ENCODE results near the gene TSPAN18. TPM values are rescaled to one million over a fixed set of nuclear protein-coding genes. Genes with fewer than 3 reads are reported as not detected.

TSPAN18 gene
- total and polyA plus RNA-seq, 2 donors from 2014 or later, result 13.8 to 38.1 TPM

DNA sequence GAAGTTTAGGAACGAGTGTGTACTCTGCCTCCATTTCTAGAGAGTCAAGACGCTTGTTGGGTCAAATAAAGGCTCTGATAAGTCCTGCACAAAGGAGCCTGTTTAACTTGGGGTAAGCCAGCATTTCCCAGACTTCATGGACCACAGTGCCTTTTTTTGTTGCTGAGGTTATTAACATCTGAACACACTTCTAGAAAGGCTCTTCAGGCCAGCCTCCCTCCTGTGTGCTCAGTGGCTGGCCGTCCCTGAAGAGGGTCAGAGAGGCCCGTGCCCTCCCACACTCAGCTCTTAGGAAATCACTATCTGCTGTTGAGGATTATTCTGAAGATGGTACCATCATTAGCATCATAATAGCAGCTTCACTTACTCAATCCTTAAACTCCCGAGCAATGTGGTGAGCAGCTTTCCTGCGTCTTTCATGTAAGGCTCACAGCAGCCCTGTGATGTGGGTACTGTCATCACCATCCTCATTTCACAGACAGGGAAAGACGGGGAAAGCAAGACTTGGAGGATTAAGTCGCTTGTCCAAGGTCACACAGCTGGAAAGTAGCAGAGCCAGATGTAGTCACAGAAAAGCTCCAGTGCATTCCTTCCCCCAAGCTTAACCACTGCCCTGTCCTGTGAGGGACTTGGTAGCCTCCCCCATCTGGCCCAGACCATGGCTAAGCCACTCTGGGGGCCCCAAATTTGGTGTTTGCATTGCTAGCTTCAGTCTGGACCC is 71.3 kb downstream of the TSPAN18 start:
- Histone ChIP-seq H3K4me3 (ENCODE audit: low read length in 3 of 3) (no peak overlapping the region), H3K27me3 (ENCODE audit: control insufficient read depth, insufficient read depth, low read length) (no peaks in the 10 kb centered on the region), H3K9ac (ENCODE audit: low read length in 3 of 3) (no peak overlapping the region), H3K4me1 (ENCODE audit: control insufficient read depth in 2 of 3, insufficient read depth in 2 of 3, low read depth in 1 of 3, low read length in 3 of 3) (no peaks in the 10 kb centered on the region), H3K36me3 (ENCODE audit: control insufficient read depth in 2 of 3, insufficient read depth in 3 of 3, low read length in 3 of 3) (no peaks in the 10 kb centered on the region), H3K9me3 (ENCODE audit: control insufficient read depth in 2 of 3, insufficient read depth in 1 of 3, low read length in 3 of 3) (no peaks in the 10 kb centered on the region), H3K27ac (ENCODE audit: low read depth in 2 of 2, low read length in 2 of 2) (no peak overlapping the region)
- intact Hi-C loops (cut with DNase I), result no loop called here
- FAIRE-seq (no peak), DNase-seq (peak in 2 of 5 donors; percentile 19 to 71)
- TF ChIP-seq, protein P1, sequence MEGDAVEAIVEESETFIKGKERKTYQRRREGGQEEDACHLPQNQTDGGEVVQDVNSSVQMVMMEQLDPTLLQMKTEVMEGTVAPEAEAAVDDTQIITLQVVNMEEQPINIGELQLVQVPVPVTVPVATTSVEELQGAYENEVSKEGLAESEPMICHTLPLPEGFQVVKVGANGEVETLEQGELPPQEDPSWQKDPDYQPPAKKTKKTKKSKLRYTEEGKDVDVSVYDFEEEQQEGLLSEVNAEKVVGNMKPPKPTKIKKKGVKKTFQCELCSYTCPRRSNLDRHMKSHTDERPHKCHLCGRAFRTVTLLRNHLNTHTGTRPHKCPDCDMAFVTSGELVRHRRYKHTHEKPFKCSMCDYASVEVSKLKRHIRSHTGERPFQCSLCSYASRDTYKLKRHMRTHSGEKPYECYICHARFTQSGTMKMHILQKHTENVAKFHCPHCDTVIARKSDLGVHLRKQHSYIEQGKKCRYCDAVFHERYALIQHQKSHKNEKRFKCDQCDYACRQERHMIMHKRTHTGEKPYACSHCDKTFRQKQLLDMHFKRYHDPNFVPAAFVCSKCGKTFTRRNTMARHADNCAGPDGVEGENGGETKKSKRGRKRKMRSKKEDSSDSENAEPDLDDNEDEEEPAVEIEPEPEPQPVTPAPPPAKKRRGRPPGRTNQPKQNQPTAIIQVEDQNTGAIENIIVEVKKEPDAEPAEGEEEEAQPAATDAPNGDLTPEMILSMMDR (IDR thresholded peaks at IDR 0.05; ENCODE audit: borderline replicate concordance, extremely low read depth, insufficient read depth), result no peak

DNA sequence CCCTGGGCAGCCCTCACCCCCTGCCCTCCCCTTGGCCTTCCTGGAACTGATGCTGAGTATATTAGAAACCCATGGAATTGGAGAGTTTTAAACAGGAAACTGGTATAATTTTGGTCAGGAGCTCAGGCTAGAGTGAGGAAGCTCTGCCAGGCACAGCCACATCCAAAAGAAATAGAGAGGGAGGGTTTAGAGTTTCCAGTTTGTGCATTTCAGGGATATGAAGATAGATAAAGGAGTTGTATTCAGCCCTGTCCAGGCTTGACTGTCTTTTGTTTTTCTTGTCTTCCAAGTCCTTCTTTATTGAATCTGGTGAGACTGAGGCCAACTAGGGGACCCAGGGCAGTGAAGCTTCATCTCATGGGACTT is 71.8 kb downstream of the TSPAN18 start:
- intact Hi-C loops (cut with DNase I), result no loop called here
- FAIRE-seq, result no peak
- H3K36me3 ChIP-seq (ENCODE audit: control insufficient read depth in 2 of 3, insufficient read depth in 3 of 3, low read length in 3 of 3), result no peaks in the 10 kb centered on the region
- DNase-seq, result no peak
- TF ChIP-seq, protein P1 (IDR thresholded peaks at IDR 0.05; ENCODE audit: borderline replicate concordance, extremely low read depth, insufficient read depth), result no peak
- no peak overlapping the region for H3K9ac ChIP-seq (ENCODE audit: low read length in 3 of 3)
- no peak overlapping the region for H3K4me3 ChIP-seq (ENCODE audit: low read length in 3 of 3)
- H3K27ac ChIP-seq (ENCODE audit: low read depth in 2 of 2, low read length in 2 of 2), result no peak overlapping the region
- H3K27me3 ChIP-seq (ENCODE audit: control insufficient read depth, insufficient read depth, low read length), result no peaks in the 10 kb centered on the region
- no peaks in the 10 kb centered on the region for H3K4me1 ChIP-seq (ENCODE audit: control insufficient read depth in 2 of 3, insufficient read depth in 2 of 3, low read depth in 1 of 3, low read length in 3 of 3)
- no peaks in the 10 kb centered on the region for H3K9me3 ChIP-seq (ENCODE audit: control insufficient read depth in 2 of 3, insufficient read depth in 1 of 3, low read length in 3 of 3)

GRCh38 chr11:44799012-44799411 is 72.2 kb downstream of the TSPAN18 start:
- intact Hi-C loops (cut with DNase I), result no loop called here
- no peak overlapping the region for H3K9ac ChIP-seq (ENCODE audit: low read length in 3 of 3)
- FAIRE-seq (no peak), DNase-seq (no peak)
- H3K36me3 ChIP-seq (ENCODE audit: control insufficient read depth in 2 of 3, insufficient read depth in 3 of 3, low read length in 3 of 3), result no peaks in the 10 kb centered on the region
- no peak overlapping the region for H3K27ac ChIP-seq (ENCODE audit: low read depth in 2 of 2, low read length in 2 of 2)
- H3K9me3 ChIP-seq (ENCODE audit: control insufficient read depth in 2 of 3, insufficient read depth in 1 of 3, low read length in 3 of 3), result no peaks in the 10 kb centered on the region
- H3K4me3 ChIP-seq (ENCODE audit: low read length in 3 of 3), result no peak overlapping the region
- H3K4me1 ChIP-seq (ENCODE audit: control insufficient read depth in 2 of 3, insufficient read depth in 2 of 3, low read depth in 1 of 3, low read length in 3 of 3), result no peaks in the 10 kb centered on the region
- TF ChIP-seq, protein P1 (IDR thresholded peaks at IDR 0.05; ENCODE audit: borderline replicate concordance, extremely low read depth, insufficient read depth), result no peak
- no peaks in the 10 kb centered on the region for H3K27me3 ChIP-seq (ENCODE audit: control insufficient read depth, insufficient read depth, low read length)

GRCh38 chr11:44802347-44802746 is 75.6 kb downstream of the TSPAN18 start:
- intact Hi-C loops (cut with DNase I), result no loop called here
- Histone ChIP-seq H3K27ac (ENCODE audit: low read depth in 2 of 2, low read length in 2 of 2) (no peak overlapping the region), H3K4me3 (ENCODE audit: low read length in 3 of 3) (no peak overlapping the region), H3K27me3 (ENCODE audit: control insufficient read depth, insufficient read depth, low read length) (no peaks in the 10 kb centered on the region), H3K36me3 (ENCODE audit: control insufficient read depth in 2 of 3, insufficient read depth in 3 of 3, low read length in 3 of 3) (no peaks in the 10 kb centered on the region), H3K4me1 (ENCODE audit: control insufficient read depth in 2 of 3, insufficient read depth in 2 of 3, low read depth in 1 of 3, low read length in 3 of 3) (no peaks in the 10 kb centered on the region), H3K9ac (ENCODE audit: low read length in 3 of 3) (no peak overlapping the region), H3K9me3 (ENCODE audit: control insufficient read depth in 2 of 3, insufficient read depth in 1 of 3, low read length in 3 of 3) (no peaks in the 10 kb centered on the region)
- DNase-seq (peak in 1 of 5 donors; percentile 2), FAIRE-seq (no peak)
- TF ChIP-seq, protein P1 (IDR thresholded peaks at IDR 0.05; ENCODE audit: borderline replicate concordance, extremely low read depth, insufficient read depth), result no peak
